Fibroblast of lung (primary cell): ENCODE data around the gene NEGR1. TPM values are rescaled to one million over a fixed set of nuclear protein-coding genes. Genes with fewer than 3 reads are reported as not detected.

ENCODE experiments used
- DNase-seq, 2 donors: peaks; one replicate each; pipeline versions ENCODE4 v3.0.0 to v3.0.0-alpha.2; 2010; ENCODE audit warnings: low read depth in 2 of 2
- H2AFZ ChIP-seq: 2 replicates; pipeline ENCODE4 v1.5.1; 2012; ENCODE audit warnings: low read length, control low read depth, inconsistent platforms
- H3K27ac ChIP-seq: 2 replicates; pipeline ENCODE4 v1.5.1; 2011; ENCODE audit warnings: low read length, control low read depth; ENCODE audit not compliant: insufficient read depth
- H3K27me3 ChIP-seq: 2 replicates; pipeline ENCODE4 v1.5.1; 2011; ENCODE audit warnings: mild to moderate bottlenecking, low read length; ENCODE audit not compliant: control insufficient read depth, insufficient read depth
- H3K36me3 ChIP-seq: 2 replicates; pipeline ENCODE4 v1.5.1; 2011; ENCODE audit warnings: low read length; ENCODE audit not compliant: control insufficient read depth, insufficient read depth
- H3K4me1 ChIP-seq: 2 replicates; pipeline ENCODE4 v1.5.1; 2011; ENCODE audit warnings: low read length; ENCODE audit not compliant: control insufficient read depth, insufficient read depth; ENCODE audit errors: extremely low read depth
- H3K4me2 ChIP-seq: 2 replicates; pipeline ENCODE4 v1.5.1; 2011; ENCODE audit warnings: low read length, control low read depth; ENCODE audit not compliant: insufficient read depth; ENCODE audit errors: extremely low read depth
- H3K4me3 ChIP-seq, 4 experiments: fragments of 200-600 bp in 1 of 4; sonication (generic) in 1 of 4; replicated peaks in 1 of 4; 2 replicates each; pipeline ENCODE4 v1.5.1; 2011 to 2016; ENCODE audit warnings: low read length in 4 of 4, low read depth in 3 of 4, mild to moderate bottlenecking in 3 of 4, control low read depth in 2 of 4, inconsistent platforms in 1 of 4, mixed read lengths in 1 of 4; ENCODE audit not compliant: insufficient read depth in 1 of 4; ENCODE audit errors: control extremely low read depth in 1 of 4
- H3K79me2 ChIP-seq: 2 replicates; pipeline ENCODE4 v1.5.1; 2012; ENCODE audit warnings: mild to moderate bottlenecking, low read length, inconsistent platforms; ENCODE audit not compliant: control insufficient read depth, insufficient read depth
- H3K9ac ChIP-seq: 2 replicates; pipeline ENCODE4 v1.5.1; 2011; ENCODE audit warnings: mild to moderate bottlenecking, low read length, control low read depth; ENCODE audit not compliant: insufficient read depth
- H3K9me3 ChIP-seq: 2 replicates; pipeline ENCODE4 v1.5.1; 2012; ENCODE audit warnings: low read depth, low read length; ENCODE audit not compliant: control insufficient read depth, insufficient read depth
- H4K20me1 ChIP-seq: 2 replicates; pipeline ENCODE4 v1.5.1; 2011; ENCODE audit warnings: low read length; ENCODE audit not compliant: control insufficient read depth, insufficient read depth; ENCODE audit errors: extremely low read depth
- EZH2 ChIP-seq: IDR thresholded peaks from 2 replicates; pipeline ENCODE4 v1.5.1; 2012; ENCODE audit warnings: low read length, control low read depth, mild to moderate bottlenecking; ENCODE audit errors: missing control alignments
- polyA plus RNA-seq, 2 donors: library from polyadenylated mRNA; depleted of rRNA in 1 of 2; stranded (reverse) in 1 of 2; unstranded in 1 of 2; fragments of >200 nt; gene quantifications; 2 replicates each; pipeline ENCODE4 v1.2.1, GENCODE V29; 2011 to 2012; ENCODE audit warnings: missing spikeins in 1 of 2
- total RNA-seq: library from RNA; depleted of rRNA; stranded (reverse); fragments of >200 nt; gene quantifications from 2 replicates; pipeline ENCODE4 v1.2.1, GENCODE V29; 2014
- TF ChIP-seq, protein P1 (sequence below), 2 donors: IDR thresholded peaks in 1 of 2; conservative IDR thresholded peaks in 1 of 2; 1 replicate in 1 of 2; 2 replicates in 1 of 2; pipeline ENCODE4 v1.5.1; 2011 to 2012; ENCODE audit warnings: low read length in 2 of 2, control low read depth in 1 of 2, inconsistent platforms in 1 of 2, low read depth in 1 of 2, mild to moderate bottlenecking in 1 of 2

The NEGR1 gene
- total and polyA plus RNA-seq, 2 donors (not counting 1 experiment from before 2014, with no cell fraction given), result 3.1 to 9.4 TPM

DNA sequence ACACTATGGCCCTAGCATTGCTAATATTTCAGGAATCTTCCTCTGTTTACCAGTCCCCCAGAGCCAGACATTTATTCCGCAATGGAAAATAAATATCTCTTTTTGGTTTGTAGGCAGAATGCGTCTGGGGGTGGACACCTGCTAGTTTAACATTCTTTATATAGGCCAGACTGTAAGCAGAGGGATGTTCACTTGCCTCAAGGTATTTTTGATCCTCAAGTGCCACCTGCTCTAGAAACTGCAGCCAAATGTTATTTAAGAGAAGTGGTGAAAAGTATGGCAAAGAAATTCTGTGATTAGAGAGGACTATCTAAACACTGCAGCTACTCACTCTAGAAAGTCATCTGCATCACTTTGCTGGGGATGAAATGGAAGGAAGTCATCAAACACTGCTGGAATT is 164.7 kb downstream of the NEGR1 start:
- no peak overlapping the region for H3K9ac ChIP-seq
- H4K20me1 ChIP-seq, result no peaks in the 10 kb centered on the region
- no peaks in the 10 kb centered on the region for H3K4me1 ChIP-seq
- H3K4me2 ChIP-seq, result no peak overlapping the region
- H3K27ac ChIP-seq, result no peak overlapping the region
- no peak overlapping the region for H3K4me3 ChIP-seq
- H2AFZ ChIP-seq, result no peak overlapping the region
- H3K36me3 ChIP-seq, result no peaks in the 10 kb centered on the region
- H3K27me3 ChIP-seq, result no peaks in the 10 kb centered on the region
- TF ChIP-seq EZH2, result no peak
- TF ChIP-seq, protein P1, sequence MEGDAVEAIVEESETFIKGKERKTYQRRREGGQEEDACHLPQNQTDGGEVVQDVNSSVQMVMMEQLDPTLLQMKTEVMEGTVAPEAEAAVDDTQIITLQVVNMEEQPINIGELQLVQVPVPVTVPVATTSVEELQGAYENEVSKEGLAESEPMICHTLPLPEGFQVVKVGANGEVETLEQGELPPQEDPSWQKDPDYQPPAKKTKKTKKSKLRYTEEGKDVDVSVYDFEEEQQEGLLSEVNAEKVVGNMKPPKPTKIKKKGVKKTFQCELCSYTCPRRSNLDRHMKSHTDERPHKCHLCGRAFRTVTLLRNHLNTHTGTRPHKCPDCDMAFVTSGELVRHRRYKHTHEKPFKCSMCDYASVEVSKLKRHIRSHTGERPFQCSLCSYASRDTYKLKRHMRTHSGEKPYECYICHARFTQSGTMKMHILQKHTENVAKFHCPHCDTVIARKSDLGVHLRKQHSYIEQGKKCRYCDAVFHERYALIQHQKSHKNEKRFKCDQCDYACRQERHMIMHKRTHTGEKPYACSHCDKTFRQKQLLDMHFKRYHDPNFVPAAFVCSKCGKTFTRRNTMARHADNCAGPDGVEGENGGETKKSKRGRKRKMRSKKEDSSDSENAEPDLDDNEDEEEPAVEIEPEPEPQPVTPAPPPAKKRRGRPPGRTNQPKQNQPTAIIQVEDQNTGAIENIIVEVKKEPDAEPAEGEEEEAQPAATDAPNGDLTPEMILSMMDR (conservative IDR thresholded peaks at IDR 0.05 in 1 of 2, IDR thresholded peaks at IDR 0.05 in 1 of 2; ENCODE audit: low read depth in 1 of 2, low read length in 2 of 2), result no peak
- H3K79me2 ChIP-seq, result no peaks in the 10 kb centered on the region
- no peaks in the 10 kb centered on the region for H3K9me3 ChIP-seq
- DNase-seq, result no peak

DNA sequence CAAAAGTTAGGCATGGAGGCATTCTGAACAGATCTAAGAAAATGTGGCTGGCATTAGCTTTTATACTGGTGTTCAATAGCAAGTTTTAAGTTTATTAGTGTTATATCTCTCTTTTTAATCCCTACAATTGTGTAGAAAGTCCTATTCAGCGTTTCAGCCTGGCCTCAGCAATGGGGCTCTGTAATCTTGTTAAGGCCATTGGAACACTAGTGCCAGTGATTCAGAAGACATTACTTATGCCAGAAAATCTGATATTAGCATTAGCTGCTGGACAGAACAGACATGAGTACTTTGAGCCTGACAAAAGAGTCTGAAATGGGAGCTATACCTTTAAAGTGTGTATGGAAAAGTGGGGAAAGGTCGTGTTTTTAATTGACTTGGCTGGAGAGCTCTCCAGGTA is 167.0 kb downstream of the NEGR1 start:
- H3K9me3 ChIP-seq, result no peaks in the 10 kb centered on the region
- H3K4me1 ChIP-seq, result no peaks in the 10 kb centered on the region
- H3K36me3 ChIP-seq, result no peaks in the 10 kb centered on the region
- H3K79me2 ChIP-seq, result no peaks in the 10 kb centered on the region
- no peak overlapping the region for H3K27ac ChIP-seq
- no peak overlapping the region for H3K4me2 ChIP-seq
- H2AFZ ChIP-seq, result no peak overlapping the region
- H3K4me3 ChIP-seq, result no peak overlapping the region
- TF ChIP-seq, protein P1 (conservative IDR thresholded peaks at IDR 0.05 in 1 of 2, IDR thresholded peaks at IDR 0.05 in 1 of 2; ENCODE audit: low read depth in 1 of 2, low read length in 2 of 2), result no peak
- no peak for TF ChIP-seq EZH2
- no peak for DNase-seq
- no peaks in the 10 kb centered on the region for H4K20me1 ChIP-seq
- H3K9ac ChIP-seq, result no peak overlapping the region
- H3K27me3 ChIP-seq, result no peaks in the 10 kb centered on the region

DNA sequence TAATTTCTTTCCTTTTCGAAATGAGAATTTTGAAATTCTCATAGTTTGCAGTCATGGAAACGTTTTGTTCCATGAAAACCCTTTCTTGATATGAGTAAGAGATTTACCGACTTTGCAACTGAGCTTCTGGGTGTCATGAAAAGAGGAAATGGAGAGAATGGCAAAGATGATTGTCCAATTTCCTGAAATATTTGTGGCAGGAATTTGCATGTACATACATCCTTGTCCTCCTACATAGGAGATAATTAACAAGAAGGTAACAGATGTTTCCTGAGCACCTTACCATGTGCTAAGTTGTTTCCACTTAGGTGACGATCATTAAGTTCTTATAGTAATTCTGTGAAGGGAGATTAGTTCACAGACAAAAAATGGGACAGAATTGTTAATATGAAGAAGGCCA is 170.7 kb downstream of the NEGR1 start:
- TF ChIP-seq, protein P1 (conservative IDR thresholded peaks at IDR 0.05 in 1 of 2, IDR thresholded peaks at IDR 0.05 in 1 of 2; ENCODE audit: low read depth in 1 of 2, low read length in 2 of 2), result no peak
- no peak for TF ChIP-seq EZH2
- Histone ChIP-seq H3K4me2 (no peak overlapping the region), H3K4me3 (no peak overlapping the region), H3K9me3 (no peaks in the 10 kb centered on the region), H3K4me1 (no peaks in the 10 kb centered on the region), H3K9ac (no peak overlapping the region), H2AFZ (no peak overlapping the region), H3K79me2 (no peaks in the 10 kb centered on the region), H4K20me1 (no peaks in the 10 kb centered on the region), H3K36me3 (no peaks in the 10 kb centered on the region), H3K27ac (no peak overlapping the region), H3K27me3 (no peaks in the 10 kb centered on the region)
- no peak for DNase-seq
